Sigmoid colon (tissue), 7 donors: ENCODE measurements around the gene FOXP3. TPM values are rescaled to one million over a fixed set of nuclear protein-coding genes. Genes with fewer than 3 reads are reported as not detected.

Experiments
- DNase-seq: peaks from one replicate; pipeline ENCODE4 v3.0.0-alpha.2; 2019
- H3K27ac ChIP-seq, 4 donors: fragments of 200-600 bp; sonication (generic); one replicate each; pipeline ENCODE4 v1.5.1; 2016 to 2019; ENCODE audit warnings: mild to moderate bottlenecking in 1 of 4
- H3K27me3 ChIP-seq, 3 donors: fragments of 200-600 bp; sonication (generic); one replicate each; pipeline ENCODE4 v1.5.1; 2019; ENCODE audit warnings: mild to moderate bottlenecking in 1 of 3
- H3K36me3 ChIP-seq, 4 donors: fragments of 200-600 bp; sonication (generic); one replicate each; pipeline ENCODE4 v1.5.1; 2016 to 2019
- H3K4me1 ChIP-seq, 4 donors: fragments of 200-600 bp; sonication (generic); one replicate each; pipeline ENCODE4 v1.5.1; 2017 to 2019
- H3K4me3 ChIP-seq, 4 donors: fragments of 200-600 bp; sonication (generic); one replicate each; pipeline ENCODE4 v1.5.1; 2017 to 2019; ENCODE audit warnings: mild to moderate bottlenecking in 2 of 4, moderate library complexity in 1 of 4
- H3K9me3 ChIP-seq, 4 donors: fragments of 200-600 bp in 3 of 4; sonication (generic) in 3 of 4; one replicate each; pipeline versions ENCODE4 v1.5.1 to v1.6.1; 2013 to 2019
- EP300 ChIP-seq, 4 donors: sonication (generic); formaldehyde crosslinking; IDR thresholded peaks; one replicate each; pipeline ENCODE4 v1.6.1; 2017; ENCODE audit warnings: antibody characterized with exemption in 4 of 4
- POLR2A ChIP-seq, 2 donors: fragments of 450-650 bp; IDR thresholded peaks; one replicate each; pipeline ENCODE4 v1.6.1; 2016; ENCODE audit warnings: antibody characterized with exemption in 2 of 2, mild to moderate bottlenecking in 2 of 2, moderate library complexity in 2 of 2
- POLR2AphosphoS5 ChIP-seq, 4 donors: sonication (generic); formaldehyde crosslinking; IDR thresholded peaks; one replicate each; pipeline ENCODE4 v1.6.1; 2017; ENCODE audit warnings: antibody characterized with exemption in 4 of 4
- WGBS, 2 donors: extraction: QIAGEN DNeasy Blood & Tissue Kit; methylation state at CpG; one replicate each; pipeline ENCODE4 v1.1.7; 2013; 5-methylcytosine and 5-hydroxymethylcytosine counted together
- intact Hi-C: fragments of 100-400 bp; cut with DNase I; formaldehyde crosslinking; loops from one replicate; pipeline ENCODE4 v1.15.1; 2023
- polyA plus RNA-seq, 3 donors: library from polyadenylated mRNA; stranded (reverse); fragments of 200-250 nt; gene quantifications; one replicate each; pipeline ENCODE4 v1.2.3, GENCODE V29; 2013
- total RNA-seq, 4 donors: library from RNA; depleted of rRNA; stranded (reverse); fragments of >200 nt; gene quantifications; one replicate each; pipeline ENCODE4 v1.1.0, GENCODE V29; 2016
- TF ChIP-seq, protein P1 (sequence below), 4 experiments: fragments of 450-650 bp in 3 of 4; fragments of 200-600 bp in 1 of 4; IDR thresholded peaks; one replicate each; pipeline ENCODE4 v1.5.1; 2016 to 2019; ENCODE audit warnings: antibody characterized with exemption in 4 of 4, mild to moderate bottlenecking in 3 of 4, moderate library complexity in 2 of 4
- donor health status: healthy with polysubstance abuse.
- donor health status: Bipolar disorder and iron deficiency.
- donor health status: healthy.

The FOXP3 gene, protein sequence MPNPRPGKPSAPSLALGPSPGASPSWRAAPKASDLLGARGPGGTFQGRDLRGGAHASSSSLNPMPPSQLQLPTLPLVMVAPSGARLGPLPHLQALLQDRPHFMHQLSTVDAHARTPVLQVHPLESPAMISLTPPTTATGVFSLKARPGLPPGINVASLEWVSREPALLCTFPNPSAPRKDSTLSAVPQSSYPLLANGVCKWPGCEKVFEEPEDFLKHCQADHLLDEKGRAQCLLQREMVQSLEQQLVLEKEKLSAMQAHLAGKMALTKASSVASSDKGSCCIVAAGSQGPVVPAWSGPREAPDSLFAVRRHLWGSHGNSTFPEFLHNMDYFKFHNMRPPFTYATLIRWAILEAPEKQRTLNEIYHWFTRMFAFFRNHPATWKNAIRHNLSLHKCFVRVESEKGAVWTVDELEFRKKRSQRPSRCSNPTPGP
- total RNA-seq = not detected
- polyA plus RNA-seq = 1 to 10 TPM in 1 of 3 donors, not detected in 2; 3.1 TPM

DNA sequence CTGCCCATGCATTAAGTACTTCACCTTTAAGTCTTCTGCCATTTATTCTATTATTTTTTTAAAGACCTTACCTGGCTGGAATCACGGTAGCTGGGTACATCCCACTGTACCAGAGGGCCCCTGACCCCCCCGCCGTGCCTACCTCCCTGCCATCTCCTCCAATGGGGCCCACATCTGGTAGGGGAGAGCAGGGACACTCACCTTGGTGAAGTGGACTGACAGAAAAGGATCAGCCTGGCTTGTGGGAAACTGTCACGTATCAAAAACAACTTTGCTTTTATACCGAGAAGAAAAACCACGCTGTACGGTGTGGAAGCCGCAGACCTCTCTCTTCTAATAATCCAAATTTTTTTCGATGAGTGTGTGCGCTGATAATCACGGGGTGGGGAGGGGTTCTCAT lies at the start of gene FOXP3:
TSS of gene FOXP3 (minus strand) at position 251 of the 400 bp plus-strand sequence. CDS start 6,205 bp downstream, outside the sequence.
- TF ChIP-seq, protein P1, sequence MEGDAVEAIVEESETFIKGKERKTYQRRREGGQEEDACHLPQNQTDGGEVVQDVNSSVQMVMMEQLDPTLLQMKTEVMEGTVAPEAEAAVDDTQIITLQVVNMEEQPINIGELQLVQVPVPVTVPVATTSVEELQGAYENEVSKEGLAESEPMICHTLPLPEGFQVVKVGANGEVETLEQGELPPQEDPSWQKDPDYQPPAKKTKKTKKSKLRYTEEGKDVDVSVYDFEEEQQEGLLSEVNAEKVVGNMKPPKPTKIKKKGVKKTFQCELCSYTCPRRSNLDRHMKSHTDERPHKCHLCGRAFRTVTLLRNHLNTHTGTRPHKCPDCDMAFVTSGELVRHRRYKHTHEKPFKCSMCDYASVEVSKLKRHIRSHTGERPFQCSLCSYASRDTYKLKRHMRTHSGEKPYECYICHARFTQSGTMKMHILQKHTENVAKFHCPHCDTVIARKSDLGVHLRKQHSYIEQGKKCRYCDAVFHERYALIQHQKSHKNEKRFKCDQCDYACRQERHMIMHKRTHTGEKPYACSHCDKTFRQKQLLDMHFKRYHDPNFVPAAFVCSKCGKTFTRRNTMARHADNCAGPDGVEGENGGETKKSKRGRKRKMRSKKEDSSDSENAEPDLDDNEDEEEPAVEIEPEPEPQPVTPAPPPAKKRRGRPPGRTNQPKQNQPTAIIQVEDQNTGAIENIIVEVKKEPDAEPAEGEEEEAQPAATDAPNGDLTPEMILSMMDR (IDR thresholded peaks at IDR 0.05) = no peak
- no peak for TF ChIP-seq POLR2AphosphoS5 (IDR thresholded peaks at IDR 0.05)
- no peak for TF ChIP-seq POLR2A (IDR thresholded peaks at IDR 0.05)
- TF ChIP-seq EP300 (IDR thresholded peaks at IDR 0.05) = no peak
- no peak within 1 kb of the TSS for H3K4me3 ChIP-seq
- H3K9me3 ChIP-seq = no peaks in the 10 kb centered on the region
- DNase-seq = no peak
- H3K27me3 ChIP-seq = no peaks in the 10 kb centered on the region
- intact Hi-C loops = no loop called here
- H3K36me3 ChIP-seq = no peaks in the 10 kb centered on the region
- WGBS, 2 donors = 85 to 87% methylated on average over 11 of the region's 11 CpGs
- H3K4me1 ChIP-seq = no peaks in the 10 kb centered on the region
- no peak within 1 kb of the TSS for H3K27ac ChIP-seq

DNA sequence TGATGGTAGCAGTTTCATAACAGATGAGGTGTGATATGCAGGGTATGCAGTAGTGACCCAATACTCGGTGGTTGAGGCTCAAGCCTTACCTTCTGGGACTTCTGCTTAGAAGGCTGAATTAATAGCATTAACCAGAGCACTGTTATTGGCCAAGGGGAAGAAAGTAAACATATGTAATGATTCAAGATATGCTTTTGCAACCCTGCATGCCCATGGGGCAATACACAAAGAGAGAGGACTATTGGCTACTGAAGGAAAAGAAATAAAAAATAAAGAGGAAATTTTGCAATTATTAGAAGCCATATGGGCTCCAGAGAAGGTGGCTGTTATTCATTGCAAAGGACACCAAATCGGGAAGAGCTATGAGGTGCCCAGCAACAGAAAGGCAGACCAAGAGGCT lies 47.7 kb upstream of the FOXP3 start:
- TF ChIP-seq, protein P1 (IDR thresholded peaks at IDR 0.05) = no peak
- TF ChIP-seq EP300 (IDR thresholded peaks at IDR 0.05) (no peak), POLR2A (IDR thresholded peaks at IDR 0.05) (no peak), POLR2AphosphoS5 (IDR thresholded peaks at IDR 0.05) (no peak)
- H3K36me3 ChIP-seq = no peaks in the 10 kb centered on the region
- H3K27me3 ChIP-seq = no peaks in the 10 kb centered on the region
- 88 to 92% methylated on average over 2 of the region's 2 CpGs for WGBS, 2 donors
- intact Hi-C loops = no loop called here
- peaks cover 0 to 10% (median 4%) of the 10 kb centered on the region in 4 donors for H3K4me1 ChIP-seq
- no peak overlapping the region for H3K27ac ChIP-seq
- no peak for DNase-seq
- no peak overlapping the region for H3K4me3 ChIP-seq
- no peaks in the 10 kb centered on the region for H3K9me3 ChIP-seq

DNA sequence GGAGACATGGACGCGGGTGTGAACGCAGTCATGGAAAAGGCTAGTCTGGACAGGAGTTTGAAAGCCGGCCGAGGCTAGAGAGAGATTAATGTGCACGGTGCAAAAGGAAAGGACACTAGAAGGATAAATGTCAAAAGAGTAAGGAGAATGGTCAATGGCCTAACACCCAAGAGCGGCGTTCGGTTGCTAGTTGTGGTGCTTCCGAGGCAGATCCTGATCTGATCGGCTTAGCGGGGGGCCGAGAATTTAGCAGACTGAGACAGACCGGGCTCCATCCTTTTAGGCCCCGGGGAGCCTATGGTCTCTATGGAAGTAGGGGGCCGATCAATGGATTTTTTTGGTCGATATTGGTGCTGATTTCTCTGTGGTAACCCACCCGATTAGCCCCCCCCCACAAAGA lies 45.9 kb upstream of the FOXP3 start:
- no peak for TF ChIP-seq POLR2AphosphoS5 (IDR thresholded peaks at IDR 0.05)
- TF ChIP-seq, protein P1 (IDR thresholded peaks at IDR 0.05) = no peak
- TF ChIP-seq EP300 (IDR thresholded peaks at IDR 0.05) = no peak
- TF ChIP-seq POLR2A (IDR thresholded peaks at IDR 0.05) = no peak
- no peaks in the 10 kb centered on the region for H3K27me3 ChIP-seq
- no peaks in the 10 kb centered on the region for H3K9me3 ChIP-seq
- WGBS, 2 donors = 89 to 94% methylated on average over 18 of the region's 18 CpGs
- H3K27ac ChIP-seq = peak overlapping the region in 2 of 4 donors; percentile 62 to 75
- H3K4me3 ChIP-seq = no peak overlapping the region
- no peak for DNase-seq
- H3K36me3 ChIP-seq = no peaks in the 10 kb centered on the region
- intact Hi-C loops = no loop called here
- H3K4me1 ChIP-seq = peaks cover 0 to 10% (median 4%) of the 10 kb centered on the region in 4 donors

DNA sequence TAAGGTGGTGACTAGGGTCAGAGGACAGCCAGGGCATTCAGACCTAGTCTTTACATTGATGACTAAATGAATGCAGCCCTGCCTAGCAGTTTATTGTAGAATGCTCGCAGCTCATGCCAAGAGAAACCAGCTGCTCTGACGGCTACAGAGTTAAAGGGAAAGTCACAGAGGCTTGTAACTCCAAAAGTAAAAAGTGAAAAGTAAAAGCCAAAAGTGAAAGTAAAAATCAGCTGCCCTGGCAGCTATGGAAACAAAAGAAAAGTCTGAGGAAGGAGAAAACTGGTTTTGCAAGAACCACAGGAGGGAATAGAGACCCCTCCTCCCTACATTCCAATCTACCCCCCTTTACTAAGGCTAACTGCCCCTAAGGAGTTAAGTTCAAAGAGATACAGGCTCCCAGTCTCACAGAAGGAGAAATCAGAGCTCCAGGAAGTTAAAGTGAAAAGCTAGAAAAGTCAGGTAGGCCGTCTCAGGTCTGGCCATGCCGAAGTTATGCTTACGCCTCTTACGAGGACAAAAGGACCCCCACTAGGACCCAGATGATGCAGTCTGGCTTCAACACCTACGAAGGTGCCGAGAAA lies 45.0 kb upstream of the FOXP3 start:
- H3K9me3 ChIP-seq = no peaks in the 10 kb centered on the region
- WGBS, 2 donors = 2 to 12% methylated on average over 8 of the region's 8 CpGs
- H3K27me3 ChIP-seq = no peaks in the 10 kb centered on the region
- DNase-seq = no peak
- TF ChIP-seq, protein P1 (IDR thresholded peaks at IDR 0.05) = no peak
- no peak for TF ChIP-seq POLR2A (IDR thresholded peaks at IDR 0.05)
- TF ChIP-seq POLR2AphosphoS5 (IDR thresholded peaks at IDR 0.05) = no peak
- no peak for TF ChIP-seq EP300 (IDR thresholded peaks at IDR 0.05)
- H3K36me3 ChIP-seq = no peaks in the 10 kb centered on the region
- peak overlapping the region; percentile 62 to 75 (median 68) for H3K27ac ChIP-seq
- intact Hi-C loops = no loop called here
- peak overlapping the region; percentile 21 to 45 (median 38) for H3K4me3 ChIP-seq
- peaks cover 0 to 10% (median 4%) of the 10 kb centered on the region in 4 donors for H3K4me1 ChIP-seq
